ENCODE data around the gene MAFG.

MAFG gene

GRCh38 chr17:81907219-81908145, 20.1 kb downstream of the MAFG start:
- no peak for DNase-seq

- DNase-seq, result no peak
Measured at GRCh38 chr17:81906476-81907218, 20.9 kb downstream of the MAFG start.

- DNase-seq, result no peak
Measured at GRCh38 chr17:81905993-81906392, 21.5 kb downstream of the MAFG start.

GRCh38 chr17:81905424-81905875, 22.1 kb downstream of the MAFG start:
- no peak for DNase-seq

GRCh38 chr17:81904600-81905423, 22.7 kb downstream of the MAFG start:
- DNase-seq, result no peak

- no peak for DNase-seq
Measured at GRCh38 chr17:81903896-81904599, 23.5 kb downstream of the MAFG start.

- DNase-seq, result no peak
Measured at GRCh38 chr17:81903415-81903831, 24.1 kb downstream of the MAFG start.

GRCh38 chr17:81902653-81903414, 24.7 kb downstream of the MAFG start:
- peak; percentile 0 for DNase-seq

GRCh38 chr17:81902023-81902652, 25.4 kb downstream of the MAFG start, which contains the start of gene NPB:
Gene NPB, plus strand, starts transcription at chr17:81902238. Its CDS starts 40 bp downstream, at chr17:81902278.
- DNase-seq, result peak; percentile 1

GRCh38 chr17:81901167-81902022, 26.1 kb downstream of the MAFG start:
- DNase-seq, result peak; percentile 1

GRCh38 chr17:81900181-81900820, 27.2 kb downstream of the MAFG start:
- peak; percentile 0 for DNase-seq

GRCh38 chr17:81899514-81900166, 27.9 kb downstream of the MAFG start:
- no peak for DNase-seq

- no peak for DNase-seq
Measured at GRCh38 chr17:81898885-81899284, 28.6 kb downstream of the MAFG start.

GRCh38 chr17:81898029-81898866, 29.3 kb downstream of the MAFG start:
- peak; percentile 55 for DNase-seq

GRCh38 chr17:81895400-81895799, 32.1 kb downstream of the MAFG start:
- no peak for DNase-seq

GRCh38 chr17:81891303-81891552, 36.3 kb downstream of the MAFG start:
- no peak for DNase-seq

- no peak for DNase-seq
Measured at GRCh38 chr17:81890447-81891302, 36.9 kb downstream of the MAFG start.
